CD1c-positive myeloid dendritic cell (primary cell): ENCODE results near the gene COX7A2.
A peak's percentile ranks its signal among the peaks of the same experiment; 100 is the strongest.

Source experiments
- DNase-seq: peaks from one replicate; pipeline ENCODE4 v3.0.0-alpha.2; 2016; ENCODE audit errors: extremely low spot score

Gene COX7A2, protein sequence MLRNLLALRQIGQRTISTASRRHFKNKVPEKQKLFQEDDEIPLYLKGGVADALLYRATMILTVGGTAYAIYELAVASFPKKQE

GRCh38 chr6:75243333-75244062 lies at the start of gene COX7A2:
COX7A2 (minus strand) TSS chr6:75243801; CDS start chr6:75243734, 67 bp downstream.
- peak; percentile 96 for DNase-seq

DNA sequence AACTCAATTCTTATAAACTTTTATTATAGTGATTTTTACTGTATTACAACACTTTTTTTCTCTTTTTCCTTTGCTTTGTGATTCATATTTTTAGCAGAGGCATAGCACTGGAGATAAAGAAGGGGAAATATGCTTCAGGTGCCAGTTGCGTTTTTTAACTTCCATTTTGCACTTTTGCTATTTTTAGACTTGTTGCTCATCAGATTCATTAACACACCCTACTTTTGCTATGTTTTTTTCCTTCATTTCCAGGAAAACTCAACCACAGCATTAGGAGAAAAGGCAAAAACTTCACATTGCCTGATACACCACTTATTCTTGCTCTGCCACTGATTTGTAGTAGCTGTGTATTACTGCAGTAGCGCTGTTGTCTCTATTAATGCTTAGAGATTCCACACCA lies 49.0 kb upstream of the COX7A2 start:
- DNase-seq: no peak

- no peak for DNase-seq
These were observed 48.1 kb upstream of the COX7A2 start for GRCh38 chr6:75291744-75292143.

DNA sequence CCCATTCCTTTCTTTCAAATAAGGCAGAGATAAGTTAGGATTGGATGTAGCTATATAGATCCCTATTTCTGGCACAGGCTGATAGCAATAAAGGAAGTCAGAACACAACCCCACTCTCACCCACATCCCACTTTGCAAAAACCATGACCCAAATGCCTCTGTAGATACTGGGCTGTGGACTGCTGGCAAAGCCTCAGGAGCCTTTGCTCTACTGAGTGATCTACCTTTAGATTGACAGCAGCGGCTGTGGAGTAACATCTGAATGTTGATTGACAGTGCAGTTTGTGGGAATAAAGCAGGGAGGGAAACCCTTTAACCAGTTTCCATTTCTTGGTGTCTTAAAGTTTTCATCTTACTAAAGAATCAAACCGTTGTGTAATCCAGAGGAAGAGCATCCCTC lies 47.7 kb upstream of the COX7A2 start:
- no peak for DNase-seq

- no peak for DNase-seq
These were observed 46.7 kb upstream of the COX7A2 start for GRCh38 chr6:75290136-75290945.

DNA sequence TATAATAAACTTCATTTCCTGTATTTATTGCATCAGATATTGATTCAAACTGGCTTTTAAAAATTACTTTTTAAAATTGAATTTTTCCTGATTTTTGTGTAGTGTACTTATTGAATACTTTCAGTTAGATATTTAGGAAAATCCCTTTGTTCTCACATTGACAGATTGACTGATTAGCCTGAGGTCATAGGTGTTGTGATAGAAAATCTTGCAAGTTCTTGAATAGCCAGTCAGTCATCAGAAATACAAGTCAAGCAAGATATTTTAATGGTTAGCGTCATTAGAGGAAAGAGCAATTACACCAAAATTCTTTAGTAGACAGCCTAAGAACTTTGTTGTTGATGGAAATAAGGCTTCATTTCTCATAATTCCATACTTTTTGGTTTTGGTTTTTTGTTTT lies 44.4 kb upstream of the COX7A2 start:
- no peak for DNase-seq

- DNase-seq: no peak
These were observed 43.8 kb upstream of the COX7A2 start for GRCh38 chr6:75287424-75287823.

DNA sequence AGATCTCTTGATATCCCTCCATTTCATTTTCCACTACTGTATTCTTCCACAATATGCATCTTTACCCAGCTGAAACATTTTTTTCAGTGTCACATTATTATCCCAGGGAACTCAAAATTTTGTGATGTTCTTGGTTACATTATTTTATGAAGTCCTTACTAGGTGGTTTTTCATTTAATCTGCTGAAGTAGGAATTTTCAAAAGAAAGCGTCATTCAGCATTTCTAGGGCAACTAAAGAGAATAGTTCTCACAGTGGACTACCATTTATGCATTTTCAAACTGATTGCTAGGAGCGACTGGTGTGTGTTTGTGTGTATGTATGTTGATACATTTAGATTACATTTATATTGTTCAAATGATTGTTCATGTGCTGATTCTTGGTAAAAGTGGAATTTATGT lies 43.4 kb upstream of the COX7A2 start:
- DNase-seq: no peak

DNA sequence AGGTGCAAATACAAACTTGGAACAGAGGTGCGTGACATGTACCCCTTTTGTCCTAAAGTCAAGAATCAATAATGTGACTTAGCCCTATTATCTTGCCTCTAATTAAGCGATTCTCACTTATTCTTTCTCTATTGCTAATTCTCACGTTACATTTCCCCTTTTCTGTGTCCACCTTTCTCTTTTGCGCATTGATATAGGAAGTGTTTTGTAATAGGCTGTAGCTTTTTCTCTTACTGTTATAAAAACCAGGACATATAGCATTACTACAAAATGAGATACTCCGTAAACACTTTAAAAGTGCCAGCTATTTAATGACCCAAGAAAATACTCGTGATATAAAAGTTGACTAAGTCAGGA lies 41.7 kb upstream of the COX7A2 start:
- peak; percentile 55 for DNase-seq

- DNase-seq: peak; percentile 99
These were observed 41.2 kb upstream of the COX7A2 start, which contains the start of gene TMEM30A for GRCh38 chr6:75284632-75285282. TMEM30A (minus strand) TSS chr6:75284792; CDS start chr6:75284638, 154 bp downstream.

- peak; percentile 36 for DNase-seq
These were observed 40.5 kb upstream of the COX7A2 start for GRCh38 chr6:75283907-75284631.

DNA sequence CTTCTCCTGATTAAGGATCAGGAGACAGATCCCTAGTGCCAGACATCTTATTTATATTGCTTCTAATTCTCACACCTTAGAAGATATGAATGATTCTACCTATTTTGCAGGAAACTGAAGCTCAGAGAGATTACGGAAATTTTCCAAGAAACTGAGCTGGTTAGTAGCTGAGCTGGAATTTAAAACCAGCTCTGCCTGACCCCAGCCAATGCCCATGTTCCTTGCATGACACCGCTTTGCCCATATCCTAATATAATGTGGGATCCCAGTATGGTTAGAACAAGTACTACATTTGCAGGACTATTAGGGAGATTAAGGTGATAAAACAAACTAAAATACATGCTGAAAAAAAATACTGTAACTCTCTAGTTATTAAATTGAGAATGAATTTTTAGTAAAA lies 39.1 kb upstream of the COX7A2 start:
- DNase-seq: no peak

GRCh38 chr6:75281653-75282052 lies 38.1 kb upstream of the COX7A2 start:
- DNase-seq: peak; percentile 22

- no peak for DNase-seq
These were observed 36.7 kb upstream of the COX7A2 start for GRCh38 chr6:75280131-75280855.

GRCh38 chr6:75279418-75279817 lies 35.8 kb upstream of the COX7A2 start:
- no peak for DNase-seq

GRCh38 chr6:75278474-75279077 lies 35.0 kb upstream of the COX7A2 start:
- peak; percentile 50 for DNase-seq

DNA sequence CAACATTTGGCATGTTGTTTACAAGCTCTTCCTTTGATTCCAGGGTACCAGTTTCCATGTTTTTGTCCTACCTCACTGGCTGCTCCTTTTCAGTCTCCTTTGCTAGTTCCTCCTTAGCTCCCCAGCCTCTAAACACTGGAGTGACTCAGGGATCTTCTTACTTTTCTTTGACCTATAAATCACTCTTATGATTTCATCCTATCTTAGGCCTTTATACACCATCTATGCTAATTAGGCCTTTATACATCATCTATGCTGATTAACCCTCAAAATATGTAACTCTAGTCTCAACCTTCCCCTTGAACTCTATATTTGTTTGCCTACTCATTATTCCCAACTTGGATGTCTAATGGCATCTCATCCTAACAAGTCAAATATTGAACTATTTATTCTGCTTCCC lies 31.5 kb upstream of the COX7A2 start:
- peak; percentile 32 for DNase-seq

DNA sequence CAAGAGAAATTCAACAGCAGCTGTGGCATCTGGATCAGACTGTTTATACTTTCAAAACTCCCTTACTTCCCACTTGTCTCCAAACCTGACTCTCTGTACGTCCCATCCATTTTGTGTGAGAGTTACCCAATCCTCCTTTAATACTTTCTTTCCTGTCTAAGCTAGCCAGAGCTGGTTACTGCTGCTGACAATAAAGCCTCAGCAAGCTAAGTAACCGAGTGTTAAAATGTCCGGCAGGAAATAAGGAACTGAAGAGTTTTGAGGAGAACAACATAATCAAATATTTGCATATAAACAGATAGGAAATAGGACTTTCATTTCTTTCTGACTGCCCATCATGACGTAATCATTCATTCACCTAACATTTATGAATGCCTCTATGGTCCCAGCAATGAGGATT lies 29.4 kb upstream of the COX7A2 start:
- DNase-seq: peak; percentile 44

DNA sequence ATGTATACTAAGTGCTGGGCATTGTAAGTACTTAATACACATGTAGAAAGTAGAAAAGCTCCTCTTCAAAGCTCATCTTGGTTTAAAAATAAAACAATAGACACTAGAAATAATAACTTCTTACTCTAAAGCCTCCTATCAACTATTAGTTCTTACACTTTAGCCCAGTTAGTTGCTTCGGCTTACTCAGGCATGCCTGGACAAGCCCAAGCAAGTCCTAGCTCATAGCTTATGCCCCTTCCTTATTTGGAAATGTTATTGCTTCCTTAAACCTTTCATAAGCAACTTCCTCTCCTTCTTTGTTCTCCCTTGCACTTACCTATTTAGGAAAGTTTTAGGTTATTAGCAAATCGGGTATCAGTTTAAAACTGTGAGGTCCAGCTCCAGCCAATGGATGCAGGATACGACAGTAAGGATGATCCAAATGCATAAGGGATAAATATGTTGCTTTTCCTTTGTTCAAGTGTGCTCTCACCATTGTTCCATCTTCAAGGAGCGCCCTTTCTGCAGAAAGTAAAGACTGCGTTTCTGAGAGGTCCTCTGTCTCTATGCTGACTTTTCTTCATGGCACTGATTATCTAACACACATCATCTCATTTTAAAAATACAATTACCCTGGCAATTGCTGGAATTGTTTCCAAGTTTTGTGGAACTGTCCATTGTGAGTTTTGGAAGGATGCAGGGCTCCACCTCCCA lies 28.7 kb upstream of the COX7A2 start:
- DNase-seq: peak; percentile 40

- DNase-seq: no peak
These were observed 25.4 kb upstream of the COX7A2 start for GRCh38 chr6:75268988-75269354.
